ENCODE results near the gene DACT2. TPM values are rescaled to one million over a fixed set of nuclear protein-coding genes. Genes with fewer than 3 reads are reported as not detected.
"Not testable (repeated sequence)": the region's sequence is repeated elsewhere in the genome, so short reads cannot be mapped to it uniquely, and the experiment has no call there.

Gene DACT2
- total and polyA plus RNA-seq, 2 donors (not counting 1 experiment from before 2014, with no cell fraction given) = not detected

DNA sequence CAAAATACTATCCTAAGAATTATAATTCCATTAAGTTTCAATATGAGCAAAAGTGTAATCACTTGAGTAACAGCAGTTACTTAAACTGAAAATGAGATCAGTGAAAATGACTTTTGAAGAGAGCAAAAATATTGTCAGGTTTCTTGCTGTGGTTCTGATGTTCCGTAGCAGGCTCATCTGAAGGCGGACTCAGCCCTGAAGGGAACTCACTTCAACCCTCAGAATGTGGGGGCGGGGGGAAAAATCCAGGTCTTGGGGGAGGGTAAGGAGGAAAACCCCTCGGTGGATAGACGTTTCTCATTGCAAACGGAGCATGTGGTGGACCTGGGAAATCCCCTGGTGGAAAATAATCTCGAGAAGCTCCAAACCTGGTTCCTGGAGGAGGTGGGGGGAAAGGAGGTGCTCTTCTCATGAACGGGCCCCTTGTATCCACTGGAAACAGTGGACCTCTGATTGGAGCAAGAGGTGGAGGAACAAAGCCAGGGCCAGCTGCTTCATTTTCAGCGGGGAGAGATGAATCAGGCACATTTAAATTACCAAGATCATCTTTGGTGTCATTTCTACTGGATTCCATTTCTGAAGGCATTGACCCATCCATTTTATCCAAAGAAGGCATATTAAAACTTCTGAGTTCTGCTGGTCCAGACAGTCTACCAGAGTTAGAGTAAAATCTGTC is 32.7 kb downstream of the DACT2 start:
- not testable (repeated sequence) for H3K27ac ChIP-seq (ENCODE audit: insufficient read depth, low read length); H3K27me3 ChIP-seq (ENCODE audit: control insufficient read depth, insufficient read depth, low read length); H3K4me1 ChIP-seq (ENCODE audit: control insufficient read depth, extremely low read depth, insufficient read depth, low read length); H3K9me3 ChIP-seq (ENCODE audit: control insufficient read depth, insufficient read depth, low read depth, low read length); DNase-seq (ENCODE audit: low read depth in 2 of 2); H4K20me1 ChIP-seq (ENCODE audit: control insufficient read depth, extremely low read depth, insufficient read depth, low read length); H3K4me3 ChIP-seq (replicated peaks in 1 of 4; ENCODE audit: control extremely low read depth in 1 of 4, insufficient read depth in 1 of 4, low read depth in 3 of 4, low read length in 4 of 4); H3K9ac ChIP-seq (ENCODE audit: insufficient read depth, low read length); H3K79me2 ChIP-seq (ENCODE audit: control insufficient read depth, insufficient read depth, low read length); H3K4me2 ChIP-seq (ENCODE audit: extremely low read depth, insufficient read depth, low read length); H3K36me3 ChIP-seq (ENCODE audit: control insufficient read depth, insufficient read depth, low read length); H2AFZ ChIP-seq (ENCODE audit: low read length)

DNA sequence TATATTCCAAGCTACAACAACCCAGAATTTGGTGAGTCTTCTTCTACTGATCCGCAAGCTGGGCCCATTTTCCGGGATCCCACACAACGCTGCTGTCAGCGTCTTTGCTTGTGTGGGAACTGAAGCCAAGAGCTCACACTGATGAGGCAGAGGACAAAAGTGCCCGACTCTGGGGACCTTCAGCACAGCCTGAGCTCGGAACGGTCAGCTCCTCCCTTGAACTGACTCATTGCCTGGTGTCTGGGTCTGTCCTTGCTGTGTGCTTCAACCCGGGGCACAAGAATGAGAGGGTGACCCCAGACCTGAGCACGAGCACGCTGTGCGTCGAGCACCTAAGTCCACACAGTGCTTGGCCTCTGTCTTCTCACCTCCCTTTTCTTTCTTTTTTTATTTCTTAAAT is 33.5 kb downstream of the DACT2 start:
- DNase-seq (ENCODE audit: low read depth in 2 of 2) = no peak
- H3K4me2 ChIP-seq (ENCODE audit: extremely low read depth, insufficient read depth, low read length) = no peak overlapping the region
- TF ChIP-seq, protein P1, sequence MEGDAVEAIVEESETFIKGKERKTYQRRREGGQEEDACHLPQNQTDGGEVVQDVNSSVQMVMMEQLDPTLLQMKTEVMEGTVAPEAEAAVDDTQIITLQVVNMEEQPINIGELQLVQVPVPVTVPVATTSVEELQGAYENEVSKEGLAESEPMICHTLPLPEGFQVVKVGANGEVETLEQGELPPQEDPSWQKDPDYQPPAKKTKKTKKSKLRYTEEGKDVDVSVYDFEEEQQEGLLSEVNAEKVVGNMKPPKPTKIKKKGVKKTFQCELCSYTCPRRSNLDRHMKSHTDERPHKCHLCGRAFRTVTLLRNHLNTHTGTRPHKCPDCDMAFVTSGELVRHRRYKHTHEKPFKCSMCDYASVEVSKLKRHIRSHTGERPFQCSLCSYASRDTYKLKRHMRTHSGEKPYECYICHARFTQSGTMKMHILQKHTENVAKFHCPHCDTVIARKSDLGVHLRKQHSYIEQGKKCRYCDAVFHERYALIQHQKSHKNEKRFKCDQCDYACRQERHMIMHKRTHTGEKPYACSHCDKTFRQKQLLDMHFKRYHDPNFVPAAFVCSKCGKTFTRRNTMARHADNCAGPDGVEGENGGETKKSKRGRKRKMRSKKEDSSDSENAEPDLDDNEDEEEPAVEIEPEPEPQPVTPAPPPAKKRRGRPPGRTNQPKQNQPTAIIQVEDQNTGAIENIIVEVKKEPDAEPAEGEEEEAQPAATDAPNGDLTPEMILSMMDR (conservative IDR thresholded peaks at IDR 0.05 in 1 of 2, IDR thresholded peaks at IDR 0.05 in 1 of 2; ENCODE audit: low read depth in 1 of 2, low read length in 2 of 2) = no peak
- no peak for TF ChIP-seq EZH2 (IDR thresholded peaks at IDR 0.05; ENCODE audit: low read length, missing control alignments)
- H3K9ac ChIP-seq (ENCODE audit: insufficient read depth, low read length) = no peak overlapping the region
- no peaks in the 10 kb centered on the region for H3K36me3 ChIP-seq (ENCODE audit: control insufficient read depth, insufficient read depth, low read length)
- no peaks in the 10 kb centered on the region for H3K27me3 ChIP-seq (ENCODE audit: control insufficient read depth, insufficient read depth, low read length)
- H3K4me3 ChIP-seq (replicated peaks in 1 of 4; ENCODE audit: control extremely low read depth in 1 of 4, insufficient read depth in 1 of 4, low read depth in 3 of 4, low read length in 4 of 4) = no peak overlapping the region
- H3K9me3 ChIP-seq (ENCODE audit: control insufficient read depth, insufficient read depth, low read depth, low read length) = no peaks in the 10 kb centered on the region
- H2AFZ ChIP-seq (ENCODE audit: low read length) = no peak overlapping the region
- H3K27ac ChIP-seq (ENCODE audit: insufficient read depth, low read length) = no peak overlapping the region
- H3K4me1 ChIP-seq (ENCODE audit: control insufficient read depth, extremely low read depth, insufficient read depth, low read length) = no peaks in the 10 kb centered on the region
- no peaks in the 10 kb centered on the region for H3K79me2 ChIP-seq (ENCODE audit: control insufficient read depth, insufficient read depth, low read length)
- no peaks in the 10 kb centered on the region for H4K20me1 ChIP-seq (ENCODE audit: control insufficient read depth, extremely low read depth, insufficient read depth, low read length)

- Histone ChIP-seq H3K27me3 (ENCODE audit: control insufficient read depth, insufficient read depth, low read length) (no peaks in the 10 kb centered on the region), H3K9ac (ENCODE audit: insufficient read depth, low read length) (no peak overlapping the region), H3K79me2 (ENCODE audit: control insufficient read depth, insufficient read depth, low read length) (no peaks in the 10 kb centered on the region), H3K4me3 (replicated peaks in 1 of 4; ENCODE audit: control extremely low read depth in 1 of 4, insufficient read depth in 1 of 4, low read depth in 3 of 4, low read length in 4 of 4) (no peak overlapping the region), H3K4me1 (ENCODE audit: control insufficient read depth, extremely low read depth, insufficient read depth, low read length) (no peaks in the 10 kb centered on the region), H3K36me3 (ENCODE audit: control insufficient read depth, insufficient read depth, low read length) (no peaks in the 10 kb centered on the region), H3K4me2 (ENCODE audit: extremely low read depth, insufficient read depth, low read length) (no peak overlapping the region), H4K20me1 (ENCODE audit: control insufficient read depth, extremely low read depth, insufficient read depth, low read length) (no peaks in the 10 kb centered on the region), H3K27ac (ENCODE audit: insufficient read depth, low read length) (no peak overlapping the region), H2AFZ (ENCODE audit: low read length) (no peak overlapping the region), H3K9me3 (ENCODE audit: control insufficient read depth, insufficient read depth, low read depth, low read length) (no peaks in the 10 kb centered on the region)
- no peak for DNase-seq (ENCODE audit: low read depth in 2 of 2)
- TF ChIP-seq EZH2 (IDR thresholded peaks at IDR 0.05; ENCODE audit: low read length, missing control alignments) = no peak
- TF ChIP-seq, protein P1 (conservative IDR thresholded peaks at IDR 0.05 in 1 of 2, IDR thresholded peaks at IDR 0.05 in 1 of 2; ENCODE audit: low read depth in 1 of 2, low read length in 2 of 2) = no peak
These were observed 34.1 kb downstream of the DACT2 start for GRCh38 chr6:168285456-168285855.
